ENCODE measurements around the gene CNR1.
"Not testable (repeated sequence)": the region's sequence is repeated elsewhere in the genome, so short reads cannot be mapped to it uniquely, and the experiment has no call there.

Gene CNR1
- 0 reads per million in 4 donors for total RNA-seq

GRCh38 chr6:88165844-88166492, at the start of gene CNR1:
Gene CNR1, minus strand, starts transcription at chr6:88166347. Its CDS starts 21,073 bp downstream, at chr6:88145274.
- no peak for DNase-seq

GRCh38 chr6:88211446-88211845, 45.3 kb upstream of the CNR1 start:
- no peak for DNase-seq

- DNase-seq: no peak
Measured at GRCh38 chr6:88209301-88209700, 43.2 kb upstream of the CNR1 start.

- no peak for DNase-seq
Measured at GRCh38 chr6:88208726-88209125, 42.6 kb upstream of the CNR1 start.

- not testable (repeated sequence) for DNase-seq
Measured at GRCh38 chr6:88201734-88202133, 35.6 kb upstream of the CNR1 start.

- no peak for DNase-seq
Measured at GRCh38 chr6:88184921-88185320, 18.8 kb upstream of the CNR1 start.

GRCh38 chr6:88183471-88183870, 17.3 kb upstream of the CNR1 start:
- no peak for DNase-seq

- DNase-seq: no peak
Measured at GRCh38 chr6:88179692-88180091, 13.5 kb upstream of the CNR1 start.

GRCh38 chr6:88177961-88178464, 11.9 kb upstream of the CNR1 start:
- DNase-seq: no peak

GRCh38 chr6:88174906-88175305, 8.8 kb upstream of the CNR1 start:
- DNase-seq: no peak

- DNase-seq: no peak
Measured at GRCh38 chr6:88171312-88171711, 5.2 kb upstream of the CNR1 start.

GRCh38 chr6:88168362-88168761, 2.2 kb upstream of the CNR1 start:
- DNase-seq: no peak

- DNase-seq: no peak
Measured at GRCh38 chr6:88167352-88167937, 1.3 kb upstream of the CNR1 start.

- DNase-seq: no peak
Measured at GRCh38 chr6:88166493-88167351, 575 bp upstream of the CNR1 start.

- no peak for DNase-seq
Measured at GRCh38 chr6:88165087-88165843, 882 bp downstream of the CNR1 start.

GRCh38 chr6:88164061-88164460, 2.1 kb downstream of the CNR1 start:
- DNase-seq: no peak

GRCh38 chr6:88163616-88164015, 2.5 kb downstream of the CNR1 start:
- DNase-seq: no peak

- no peak for DNase-seq
Measured at GRCh38 chr6:88161940-88162339, 4.2 kb downstream of the CNR1 start.

- DNase-seq: no peak
Measured at GRCh38 chr6:88157106-88157505, 9.0 kb downstream of the CNR1 start.

GRCh38 chr6:88145298-88145963, 20.7 kb downstream of the CNR1 start:
- DNase-seq: no peak

GRCh38 chr6:88144637-88145297, 21.4 kb downstream of the CNR1 start:
- DNase-seq: no peak

Data from T-helper 1 cell (primary cell).